Measurements from ENCODE around the gene RERE.

RERE gene

GRCh38 chr1:8517661-8518489 lies 299.6 kb downstream of the RERE start:
- Histone ChIP-seq H3K36me3 (no peaks in the 10 kb centered on the region), H3K4me3 (ENCODE audit: low read depth, low read length) (no peak overlapping the region), H3K4me1 (no peaks in the 10 kb centered on the region; the same call in 1 of the 2 replicates), H3K27me3 (no peaks in the 10 kb centered on the region), H3K9me3 (no peaks in the 10 kb centered on the region)
- DNase-seq = no peak
- TF ChIP-seq, protein P1, sequence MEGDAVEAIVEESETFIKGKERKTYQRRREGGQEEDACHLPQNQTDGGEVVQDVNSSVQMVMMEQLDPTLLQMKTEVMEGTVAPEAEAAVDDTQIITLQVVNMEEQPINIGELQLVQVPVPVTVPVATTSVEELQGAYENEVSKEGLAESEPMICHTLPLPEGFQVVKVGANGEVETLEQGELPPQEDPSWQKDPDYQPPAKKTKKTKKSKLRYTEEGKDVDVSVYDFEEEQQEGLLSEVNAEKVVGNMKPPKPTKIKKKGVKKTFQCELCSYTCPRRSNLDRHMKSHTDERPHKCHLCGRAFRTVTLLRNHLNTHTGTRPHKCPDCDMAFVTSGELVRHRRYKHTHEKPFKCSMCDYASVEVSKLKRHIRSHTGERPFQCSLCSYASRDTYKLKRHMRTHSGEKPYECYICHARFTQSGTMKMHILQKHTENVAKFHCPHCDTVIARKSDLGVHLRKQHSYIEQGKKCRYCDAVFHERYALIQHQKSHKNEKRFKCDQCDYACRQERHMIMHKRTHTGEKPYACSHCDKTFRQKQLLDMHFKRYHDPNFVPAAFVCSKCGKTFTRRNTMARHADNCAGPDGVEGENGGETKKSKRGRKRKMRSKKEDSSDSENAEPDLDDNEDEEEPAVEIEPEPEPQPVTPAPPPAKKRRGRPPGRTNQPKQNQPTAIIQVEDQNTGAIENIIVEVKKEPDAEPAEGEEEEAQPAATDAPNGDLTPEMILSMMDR (IDR thresholded peaks at IDR 0.05; ENCODE audit: low read depth, low read length) = no peak

DNA sequence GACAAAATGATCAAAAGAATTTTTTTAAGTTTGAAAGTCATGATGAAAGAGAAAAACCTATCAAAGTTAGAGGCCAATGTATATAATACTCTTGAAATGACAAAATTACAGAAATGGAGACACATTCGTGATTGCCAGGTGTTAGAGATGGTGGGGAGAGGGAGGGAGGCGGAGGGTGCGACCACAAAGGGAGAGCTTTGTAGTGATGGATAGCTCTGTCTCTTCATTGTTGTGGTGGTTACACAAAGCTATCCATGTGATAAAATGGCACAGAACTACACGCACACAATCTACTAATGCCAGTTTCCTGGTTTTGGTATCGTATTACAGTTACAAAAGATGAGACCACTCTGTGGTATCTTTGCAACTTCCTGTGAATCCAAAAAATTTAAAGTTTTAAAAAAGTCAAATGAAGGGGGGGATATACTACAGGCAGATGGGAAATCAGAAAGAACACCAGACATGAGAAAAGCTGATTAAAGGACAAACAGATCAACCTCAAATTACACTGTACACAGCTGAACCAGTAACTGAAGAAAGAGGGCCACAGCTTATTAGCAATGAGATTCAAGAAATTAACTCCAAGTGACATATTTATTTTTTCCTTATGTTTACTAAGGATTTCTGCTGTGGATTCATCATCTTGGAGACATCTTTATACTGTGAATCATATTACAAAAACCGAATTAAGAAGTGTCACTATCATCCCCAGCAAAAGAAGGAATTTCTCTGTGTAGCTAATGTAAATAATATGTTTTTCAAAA lies 300.5 kb downstream of the RERE start:
- no peaks in the 10 kb centered on the region for H3K36me3 ChIP-seq
- no peaks in the 10 kb centered on the region; the same call in 1 of the 2 replicates for H3K4me1 ChIP-seq
- H3K27me3 ChIP-seq = no peaks in the 10 kb centered on the region
- H3K4me3 ChIP-seq (ENCODE audit: low read depth, low read length) = no peak overlapping the region
- no peaks in the 10 kb centered on the region for H3K9me3 ChIP-seq
- TF ChIP-seq, protein P1 (IDR thresholded peaks at IDR 0.05; ENCODE audit: low read depth, low read length) = no peak
- no peak for DNase-seq

- Histone ChIP-seq H3K9me3 (no peaks in the 10 kb centered on the region), H3K4me3 (ENCODE audit: low read depth, low read length) (no peak overlapping the region), H3K27me3 (no peaks in the 10 kb centered on the region), H3K36me3 (no peaks in the 10 kb centered on the region), H3K4me1 (no peaks in the 10 kb centered on the region; the same call in 1 of the 2 replicates)
- TF ChIP-seq, protein P1 (IDR thresholded peaks at IDR 0.05; ENCODE audit: low read depth, low read length) = no peak
- DNase-seq = no peak
Observed at GRCh38 chr1:8516278-8516777, 301.1 kb downstream of the RERE start.

GRCh38 chr1:8512504-8512903 lies 304.9 kb downstream of the RERE start:
- H3K27me3 ChIP-seq = no peaks in the 10 kb centered on the region
- no peak overlapping the region for H3K4me3 ChIP-seq (ENCODE audit: low read depth, low read length)
- TF ChIP-seq, protein P1 (IDR thresholded peaks at IDR 0.05; ENCODE audit: low read depth, low read length) = no peak
- H3K9me3 ChIP-seq = no peaks in the 10 kb centered on the region
- no peak for DNase-seq
- no peaks in the 10 kb centered on the region for H3K36me3 ChIP-seq
- no peaks in the 10 kb centered on the region; the same call in 1 of the 2 replicates for H3K4me1 ChIP-seq

- Histone ChIP-seq H3K4me1 (no peaks in the 10 kb centered on the region), H3K36me3 (no peaks in the 10 kb centered on the region), H3K9me3 (no peaks in the 10 kb centered on the region), H3K27me3 (no peaks in the 10 kb centered on the region), H3K4me3 (ENCODE audit: low read depth, low read length) (no peak overlapping the region)
- TF ChIP-seq, protein P1 (IDR thresholded peaks at IDR 0.05; ENCODE audit: low read depth, low read length) = no peak
- DNase-seq = no peak
Observed at GRCh38 chr1:8510041-8510823, 307.2 kb downstream of the RERE start.
